Cardiac muscle cell (in vitro differentiated cells and primary cell): ENCODE results near the gene MIGA1. TPM values are rescaled to one million over a fixed set of nuclear protein-coding genes. Genes with fewer than 3 reads are reported as not detected.

Experiments used
- DNase-seq, 2 donors: peaks; one replicate each; pipeline versions ENCODE4 v3.0.0 to v3.0.0-alpha.2; 2010 to 2017; ENCODE audit warnings: low read depth in 1 of 2, low spot score in 1 of 2
- H3K27ac ChIP-seq: fragments of 200-600 bp; sonication (generic); 2 replicates; pipeline ENCODE4 v1.5.1; 2016
- H3K27me3 ChIP-seq: fragments of 200-600 bp; sonication (generic); 2 replicates; pipeline ENCODE4 v1.6.0; 2016; ENCODE audit warnings: control low read depth
- H3K36me3 ChIP-seq: fragments of 200-600 bp; sonication (generic); 2 replicates; pipeline ENCODE4 v1.5.1; 2016; ENCODE audit warnings: control low read depth
- H3K4me1 ChIP-seq: fragments of 200-600 bp; sonication (generic); 2 replicates; pipeline ENCODE4 v1.8.1; 2017; ENCODE audit warnings: low read depth, mild to moderate bottlenecking, mixed run types
- H3K4me3 ChIP-seq: fragments of 200-600 bp; sonication (generic); 2 replicates; pipeline ENCODE4 v1.5.1; 2016; ENCODE audit warnings: mild to moderate bottlenecking
- H3K9me3 ChIP-seq: fragments of 200-600 bp; sonication (generic); 2 replicates; pipeline ENCODE4 v1.5.1; 2017; ENCODE audit warnings: low read depth, mild to moderate bottlenecking, control low read depth
- CTCF ChIP-seq: IDR thresholded peaks from 2 replicates; pipeline ENCODE4 v1.5.1; 2012; ENCODE audit warnings: low read depth, mild to moderate bottlenecking, low read length
- polyA plus RNA-seq: library from polyadenylated mRNA; unstranded; fragments of >200 nt; fragmentation: Nextera tagmentation; extraction: Ambion mirVana; gene quantifications from 2 replicates; pipeline ENCODE4 v1.2.1, GENCODE V29; 2016
- total RNA-seq: library from RNA; depleted of rRNA; stranded (reverse); fragments of >200 nt; gene quantifications from 2 replicates; pipeline ENCODE4 v1.2.3, GENCODE V29; 2016

MIGA1 gene
- total and polyA plus RNA-seq, 2 experiments from 2014 or later, result 4.9 to 7.5 TPM

- Histone ChIP-seq H3K4me1 (peaks cover 8% of the 10 kb centered on the region), H3K4me3 (no peak overlapping the region), H3K9me3 (no peaks in the 10 kb centered on the region), H3K36me3 (peaks cover 17% of the 10 kb centered on the region), H3K27me3 (no peaks in the 10 kb centered on the region), H3K27ac (no peak overlapping the region)
- TF ChIP-seq CTCF, result no peak
- DNase-seq, result no peak
Observed at GRCh38 chr1:77841574-77841973, 62.1 kb downstream of the MIGA1 start.

- H3K9me3 ChIP-seq, result no peaks in the 10 kb centered on the region
Observed at GRCh38 chr1:77845951-77846350, 66.5 kb downstream of the MIGA1 start.

GRCh38 chr1:77846966-77847365 is 67.5 kb downstream of the MIGA1 start:
- peak in 1 of 2 donors; percentile 27 for DNase-seq
- no peak for TF ChIP-seq CTCF
- Histone ChIP-seq H3K4me3 (no peak overlapping the region), H3K27me3 (no peaks in the 10 kb centered on the region), H3K9me3 (no peaks in the 10 kb centered on the region), H3K27ac (no peak overlapping the region), H3K36me3 (peaks cover 17% of the 10 kb centered on the region), H3K4me1 (no peaks in the 10 kb centered on the region)

More at GRCh38 chr1:77845951-77846350, 66.5 kb downstream of the MIGA1 start:
- Histone ChIP-seq H3K4me1 (no peaks in the 10 kb centered on the region), H3K36me3 (peaks cover 17% of the 10 kb centered on the region), H3K27me3 (no peaks in the 10 kb centered on the region), H3K27ac (no peak overlapping the region), H3K4me3 (no peak overlapping the region)
- no peak for TF ChIP-seq CTCF
- DNase-seq, result no peak

GRCh38 chr1:77847621-77848080 is 68.2 kb downstream of the MIGA1 start:
- H3K27ac ChIP-seq, result no peak overlapping the region
- TF ChIP-seq CTCF, result no peak
- H3K27me3 ChIP-seq, result no peaks in the 10 kb centered on the region
- no peaks in the 10 kb centered on the region for H3K4me1 ChIP-seq
- peaks cover 17% of the 10 kb centered on the region for H3K36me3 ChIP-seq
- no peaks in the 10 kb centered on the region for H3K9me3 ChIP-seq
- no peak overlapping the region for H3K4me3 ChIP-seq
- no peak for DNase-seq

- H3K27me3 ChIP-seq, result no peaks in the 10 kb centered on the region
- no peak overlapping the region for H3K27ac ChIP-seq
- TF ChIP-seq CTCF, result no peak
- no peak for DNase-seq
- no peak overlapping the region for H3K4me3 ChIP-seq
- no peaks in the 10 kb centered on the region for H3K9me3 ChIP-seq
- H3K36me3 ChIP-seq, result no peaks in the 10 kb centered on the region
- H3K4me1 ChIP-seq, result no peaks in the 10 kb centered on the region
Observed at GRCh38 chr1:77850082-77850481, 70.6 kb downstream of the MIGA1 start.

- Histone ChIP-seq H3K36me3 (no peaks in the 10 kb centered on the region), H3K4me1 (no peaks in the 10 kb centered on the region), H3K27me3 (no peaks in the 10 kb centered on the region), H3K4me3 (no peak overlapping the region), H3K27ac (no peak overlapping the region), H3K9me3 (no peaks in the 10 kb centered on the region)
- DNase-seq, result peak in 1 of 2 donors; percentile 50
- TF ChIP-seq CTCF, result no peak
Observed at GRCh38 chr1:77857552-77857951, 78.1 kb downstream of the MIGA1 start.
